Measurements from ENCODE around the gene EXTL2.
A peak's percentile ranks its signal among the peaks of the same experiment; 100 is the strongest.
"Not testable (repeated sequence)": the region's sequence is repeated elsewhere in the genome, so short reads cannot be mapped to it uniquely, and the experiment has no call there.

Gene EXTL2

GRCh38 chr1:100896481-100896982, 1.9 kb upstream of the EXTL2 start:
- DNase-seq = peak; percentile 70

- peak; percentile 96 for DNase-seq
Observed at GRCh38 chr1:100895540-100896480, 1.2 kb upstream of the EXTL2 start, which contains the start of gene SLC30A7. Gene SLC30A7, plus strand, starts transcription at chr1:100896090. Its CDS starts 173 bp downstream, at chr1:100896263.

- DNase-seq = peak; percentile 12
Observed at GRCh38 chr1:100893718-100894117, 924 bp downstream of the EXTL2 start.

GRCh38 chr1:100892554-100892953, 2.1 kb downstream of the EXTL2 start:
- DNase-seq = no peak

- no peak for DNase-seq
Observed at GRCh38 chr1:100891380-100891779, 3.3 kb downstream of the EXTL2 start.

- DNase-seq = not testable (repeated sequence)
Observed at GRCh38 chr1:100889869-100890482, 4.7 kb downstream of the EXTL2 start.

- not testable (repeated sequence) for DNase-seq
Observed at GRCh38 chr1:100889007-100889406, 5.6 kb downstream of the EXTL2 start.

- no peak for DNase-seq
Observed at GRCh38 chr1:100883963-100884362, 10.7 kb downstream of the EXTL2 start.

- no peak for DNase-seq
Observed at GRCh38 chr1:100882698-100883097, 11.9 kb downstream of the EXTL2 start.

- no peak for DNase-seq
Observed at GRCh38 chr1:100881687-100882086, 13.0 kb downstream of the EXTL2 start.

- DNase-seq = no peak
Observed at GRCh38 chr1:100879422-100879821, 15.2 kb downstream of the EXTL2 start.

GRCh38 chr1:100876291-100876690, 18.4 kb downstream of the EXTL2 start:
- DNase-seq = no peak

- no peak for DNase-seq
Observed at GRCh38 chr1:100875228-100875627, 19.4 kb downstream of the EXTL2 start.

- no peak for DNase-seq
Observed at GRCh38 chr1:100874433-100874832, 20.2 kb downstream of the EXTL2 start.

GRCh38 chr1:100869996-100870395, 24.6 kb downstream of the EXTL2 start:
- DNase-seq = no peak

- DNase-seq = peak; percentile 64
Observed at GRCh38 chr1:100868364-100868995, 26.2 kb downstream of the EXTL2 start.

GRCh38 chr1:100866901-100867206, 27.8 kb downstream of the EXTL2 start:
- no peak for DNase-seq

GRCh38 chr1:100866041-100866900, 28.4 kb downstream of the EXTL2 start:
- DNase-seq = peak; percentile 34

- no peak for DNase-seq
Observed at GRCh38 chr1:100862591-100862990, 32.1 kb downstream of the EXTL2 start.

GRCh38 chr1:100861379-100861778, 33.3 kb downstream of the EXTL2 start:
- no peak for DNase-seq

GRCh38 chr1:100860397-100860991, 34.1 kb downstream of the EXTL2 start:
- peak; percentile 26 for DNase-seq

- not testable (repeated sequence) for DNase-seq
Observed at GRCh38 chr1:100855116-100855515, 39.5 kb downstream of the EXTL2 start.

Measured in eye (tissue), 1 donor.